ENCODE results near the gene SUCLG2. TPM values are rescaled to one million over a fixed set of nuclear protein-coding genes. Genes with fewer than 3 reads are reported as not detected.
"Not testable (repeated sequence)": the region's sequence is repeated elsewhere in the genome, so short reads cannot be mapped to it uniquely, and the experiment has no call there.

The SUCLG2 gene
- total RNA-seq, 1 donor from 2014 or later, result 20.8 TPM

DNA sequence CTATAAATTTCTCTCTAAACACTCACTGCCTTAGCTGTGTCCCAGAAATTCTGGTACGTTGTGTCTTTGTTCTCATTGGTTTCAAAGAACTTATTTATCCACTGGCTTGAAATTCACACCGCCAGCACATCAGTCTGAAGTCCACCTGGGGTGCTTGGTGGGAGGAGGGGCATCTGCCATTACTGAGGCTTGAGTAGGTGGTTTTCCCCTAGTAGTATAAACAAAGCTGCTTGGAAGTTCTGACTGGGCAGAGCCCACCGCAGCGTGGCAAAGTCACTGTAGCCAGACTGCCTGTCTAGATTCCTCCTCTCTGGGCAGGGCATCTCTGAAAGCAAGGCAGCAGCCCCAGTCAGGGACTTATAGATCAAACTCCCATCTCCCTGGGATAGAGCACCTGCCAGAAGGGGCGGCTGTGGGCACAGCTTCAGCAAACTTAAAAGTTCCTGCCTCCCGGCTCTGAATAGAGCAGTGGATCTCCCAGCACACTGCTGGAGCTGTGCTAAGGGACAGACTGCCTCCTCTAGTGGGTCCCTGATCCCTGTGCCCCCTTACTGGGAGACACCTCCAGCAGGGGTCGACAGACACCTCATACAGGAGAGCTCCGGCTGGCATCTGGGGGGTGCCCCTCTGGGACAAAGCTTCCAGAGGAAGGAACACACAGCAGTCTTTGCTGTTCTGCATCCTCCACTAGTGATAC is 114.1 kb downstream of the SUCLG2 start:
- Histone ChIP-seq H3K4me3 (ENCODE audit: insufficient read depth, low read depth, low read length) (no peak overlapping the region), H3K9me3 (ENCODE audit: insufficient read depth, low read depth, low read length) (no peaks in the 10 kb centered on the region), H2AFZ (ENCODE audit: low read depth, low read length) (no peak overlapping the region), H3K27me3 (ENCODE audit: insufficient read depth, low read length) (no peaks in the 10 kb centered on the region), H3K4me1 (ENCODE audit: insufficient read depth, low read length) (no peaks in the 10 kb centered on the region), H3K4me2 (ENCODE audit: low read length) (no peak overlapping the region), H3K79me2 (ENCODE audit: insufficient read depth, low read length) (no peaks in the 10 kb centered on the region), H3K36me3 (ENCODE audit: insufficient read depth, low read length) (no peaks in the 10 kb centered on the region), H3K9ac (ENCODE audit: low read length) (no peak overlapping the region), H4K20me1 (ENCODE audit: insufficient read depth, low read length) (peaks cover 19% of the 10 kb centered on the region), H3K27ac (ENCODE audit: low read depth, low read length) (no peak overlapping the region)
- no peak for TF ChIP-seq EZH2 (IDR thresholded peaks at IDR 0.05; ENCODE audit: insufficient read depth, low read length)
- TF ChIP-seq, protein P1, sequence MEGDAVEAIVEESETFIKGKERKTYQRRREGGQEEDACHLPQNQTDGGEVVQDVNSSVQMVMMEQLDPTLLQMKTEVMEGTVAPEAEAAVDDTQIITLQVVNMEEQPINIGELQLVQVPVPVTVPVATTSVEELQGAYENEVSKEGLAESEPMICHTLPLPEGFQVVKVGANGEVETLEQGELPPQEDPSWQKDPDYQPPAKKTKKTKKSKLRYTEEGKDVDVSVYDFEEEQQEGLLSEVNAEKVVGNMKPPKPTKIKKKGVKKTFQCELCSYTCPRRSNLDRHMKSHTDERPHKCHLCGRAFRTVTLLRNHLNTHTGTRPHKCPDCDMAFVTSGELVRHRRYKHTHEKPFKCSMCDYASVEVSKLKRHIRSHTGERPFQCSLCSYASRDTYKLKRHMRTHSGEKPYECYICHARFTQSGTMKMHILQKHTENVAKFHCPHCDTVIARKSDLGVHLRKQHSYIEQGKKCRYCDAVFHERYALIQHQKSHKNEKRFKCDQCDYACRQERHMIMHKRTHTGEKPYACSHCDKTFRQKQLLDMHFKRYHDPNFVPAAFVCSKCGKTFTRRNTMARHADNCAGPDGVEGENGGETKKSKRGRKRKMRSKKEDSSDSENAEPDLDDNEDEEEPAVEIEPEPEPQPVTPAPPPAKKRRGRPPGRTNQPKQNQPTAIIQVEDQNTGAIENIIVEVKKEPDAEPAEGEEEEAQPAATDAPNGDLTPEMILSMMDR (IDR thresholded peaks at IDR 0.05; ENCODE audit: insufficient read depth, low read depth, low read length), result no peak
- no peak for DNase-seq (ENCODE audit: low read depth)
- Mint-ChIP-seq H3K27ac (ENCODE audit: unreplicated experiment) (no peak overlapping the region), H3K4me1 (ENCODE audit: low read depth, unreplicated experiment) (peaks cover 2% of the 10 kb centered on the region), H3K4me3 (ENCODE audit: unreplicated experiment) (no peak overlapping the region), H3K36me3 (ENCODE audit: low read depth, unreplicated experiment) (peaks cover 2% of the 10 kb centered on the region), H3K9me3 (ENCODE audit: unreplicated experiment) (no peaks in the 10 kb centered on the region), H3K27me3 (ENCODE audit: low read depth, unreplicated experiment) (no peaks in the 10 kb centered on the region)
- no peak for FAIRE-seq

DNA sequence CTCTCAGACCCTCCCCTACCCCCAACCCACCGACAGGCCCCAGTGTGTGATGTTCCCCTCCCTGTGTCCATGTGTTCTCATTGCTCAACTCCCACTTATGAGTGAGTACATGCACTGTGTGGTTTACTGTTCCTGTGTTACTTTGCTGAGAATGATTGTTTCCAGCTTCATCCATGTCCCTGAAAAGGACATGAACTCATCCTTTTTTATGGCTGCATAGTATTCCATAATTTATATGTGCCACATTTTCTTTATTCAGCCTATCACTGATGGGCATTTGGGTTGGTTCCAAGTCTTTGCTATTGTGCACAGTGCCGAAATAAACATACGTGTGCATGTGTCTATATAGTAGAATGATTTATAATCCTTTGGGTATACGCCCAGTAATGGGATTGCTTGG is 117.2 kb downstream of the SUCLG2 start:
- not testable (repeated sequence) for H3K4me1 ChIP-seq (ENCODE audit: insufficient read depth, low read length); H3K4me3 ChIP-seq (ENCODE audit: insufficient read depth, low read depth, low read length); H3K79me2 ChIP-seq (ENCODE audit: insufficient read depth, low read length); H3K9ac ChIP-seq (ENCODE audit: low read length); H3K9me3 Mint-ChIP-seq (ENCODE audit: unreplicated experiment); H3K9me3 ChIP-seq (ENCODE audit: insufficient read depth, low read depth, low read length); H3K27ac ChIP-seq (ENCODE audit: low read depth, low read length); H3K27ac Mint-ChIP-seq (ENCODE audit: unreplicated experiment); H2AFZ ChIP-seq (ENCODE audit: low read depth, low read length); H3K36me3 ChIP-seq (ENCODE audit: insufficient read depth, low read length); H3K36me3 Mint-ChIP-seq (ENCODE audit: low read depth, unreplicated experiment); H3K27me3 Mint-ChIP-seq (ENCODE audit: low read depth, unreplicated experiment); H3K27me3 ChIP-seq (ENCODE audit: insufficient read depth, low read length); DNase-seq (ENCODE audit: low read depth); FAIRE-seq; H3K4me1 Mint-ChIP-seq (ENCODE audit: low read depth, unreplicated experiment); H3K4me3 Mint-ChIP-seq (ENCODE audit: unreplicated experiment); H3K4me2 ChIP-seq (ENCODE audit: low read length)
- peaks cover 15% of the 10 kb centered on the region for H4K20me1 ChIP-seq (ENCODE audit: insufficient read depth, low read length)

DNA sequence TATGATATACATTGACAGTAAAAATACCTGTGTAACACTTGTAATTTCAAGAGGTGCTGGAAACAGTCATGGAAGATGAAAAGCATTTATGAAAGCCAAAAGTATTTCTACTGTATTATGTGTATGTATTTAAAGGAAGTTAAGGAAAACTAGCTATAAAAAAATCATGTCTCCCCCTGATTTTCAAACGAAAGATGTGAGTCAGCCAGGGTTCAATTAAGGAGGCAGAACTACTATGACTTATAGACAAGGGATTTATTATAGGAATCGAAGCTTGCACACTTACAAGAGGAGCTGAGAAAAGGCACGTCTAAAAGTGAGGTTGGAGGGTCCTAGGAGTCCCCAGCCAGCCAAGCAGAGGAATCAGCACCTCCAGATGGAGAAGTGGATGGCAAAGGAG is 119.4 kb downstream of the SUCLG2 start:
- H3K27me3 ChIP-seq (ENCODE audit: insufficient read depth, low read length), result no peaks in the 10 kb centered on the region
- Mint-ChIP-seq H3K27me3 (ENCODE audit: low read depth, unreplicated experiment) (no peaks in the 10 kb centered on the region), H3K4me3 (ENCODE audit: unreplicated experiment) (no peak overlapping the region), H3K36me3 (ENCODE audit: low read depth, unreplicated experiment) (peaks cover 1% of the 10 kb centered on the region), H3K4me1 (ENCODE audit: low read depth, unreplicated experiment) (peaks cover 9% of the 10 kb centered on the region), H3K9me3 (ENCODE audit: unreplicated experiment) (no peaks in the 10 kb centered on the region), H3K27ac (ENCODE audit: unreplicated experiment) (no peak overlapping the region)
- no peak overlapping the region for H3K27ac ChIP-seq (ENCODE audit: low read depth, low read length)
- H3K9me3 ChIP-seq (ENCODE audit: insufficient read depth, low read depth, low read length), result no peaks in the 10 kb centered on the region
- FAIRE-seq, result no peak
- H3K4me1 ChIP-seq (ENCODE audit: insufficient read depth, low read length), result peaks cover 5% of the 10 kb centered on the region
- no peak overlapping the region for H2AFZ ChIP-seq (ENCODE audit: low read depth, low read length)
- no peak overlapping the region for H3K9ac ChIP-seq (ENCODE audit: low read length)
- no peak for TF ChIP-seq EZH2 (IDR thresholded peaks at IDR 0.05; ENCODE audit: insufficient read depth, low read length)
- TF ChIP-seq, protein P1 (IDR thresholded peaks at IDR 0.05; ENCODE audit: insufficient read depth, low read depth, low read length), result no peak
- no peaks in the 10 kb centered on the region for H3K79me2 ChIP-seq (ENCODE audit: insufficient read depth, low read length)
- DNase-seq (ENCODE audit: low read depth), result no peak
- H3K4me3 ChIP-seq (ENCODE audit: insufficient read depth, low read depth, low read length), result no peak overlapping the region
- peaks cover 9% of the 10 kb centered on the region for H4K20me1 ChIP-seq (ENCODE audit: insufficient read depth, low read length)
- H3K36me3 ChIP-seq (ENCODE audit: insufficient read depth, low read length), result no peaks in the 10 kb centered on the region
- no peak overlapping the region for H3K4me2 ChIP-seq (ENCODE audit: low read length)
